HG02970 (cell line): ENCODE measurements around the gene LOXL3.

ENCODE experiments used
- ATAC-seq: cut with Tn5 transposase; IDR thresholded peaks from one replicate; pipeline ENCODE4 v1.9.1; 2021; ENCODE audit warnings: mild to moderate bottlenecking, moderate library complexity, moderate number of reproducible peaks; ENCODE audit not compliant: unreplicated experiment, low FRiP score

LOXL3 gene

GRCh38 chr2:74529357-74530238 lies 24.1 kb downstream of the LOXL3 start, which contains the start of the genes AUP1 and HTRA2:
TSS of gene AUP1 (minus strand) at chr2:74529706. CDS start at chr2:74529629, 77 bp downstream.
TSS of gene HTRA2 (plus strand) at chr2:74529933. CDS start at chr2:74530007, 74 bp downstream.
- peak; percentile 80 for ATAC-seq

GRCh38 chr2:74528600-74529356 lies 25.0 kb downstream of the LOXL3 start:
- peak; percentile 4 for ATAC-seq

- ATAC-seq = no peak
These were observed 26.0 kb downstream of the LOXL3 start for GRCh38 chr2:74527741-74528140.

DNA sequence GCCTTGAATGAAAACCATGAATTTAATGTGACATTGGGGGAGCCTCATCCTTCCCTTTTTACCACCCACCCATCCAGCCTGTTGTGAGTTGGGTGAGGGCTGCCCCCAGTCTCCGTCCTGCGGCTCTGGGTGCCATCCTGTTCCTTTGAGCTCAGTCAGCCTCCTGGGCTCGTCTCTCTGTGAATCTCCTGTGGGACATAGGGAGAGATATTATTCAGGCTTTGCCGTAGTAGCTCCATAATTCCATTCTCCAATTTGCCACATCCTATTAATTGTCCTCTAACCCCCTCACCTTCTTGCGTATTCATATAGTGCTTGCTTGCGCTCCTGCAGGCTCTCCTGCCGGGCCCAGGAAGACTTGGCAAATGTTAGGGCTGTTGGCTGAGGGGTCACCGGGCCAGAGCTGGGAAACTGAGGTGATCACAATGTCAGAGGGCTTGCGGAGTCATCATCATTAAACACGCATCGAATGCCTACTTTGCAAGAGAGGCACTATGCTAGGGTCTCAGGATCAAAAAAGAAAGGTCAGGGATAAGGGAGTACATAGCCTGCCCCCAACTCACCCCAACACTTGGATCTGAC lies 27.0 kb downstream of the LOXL3 start:
- no peak for ATAC-seq

DNA sequence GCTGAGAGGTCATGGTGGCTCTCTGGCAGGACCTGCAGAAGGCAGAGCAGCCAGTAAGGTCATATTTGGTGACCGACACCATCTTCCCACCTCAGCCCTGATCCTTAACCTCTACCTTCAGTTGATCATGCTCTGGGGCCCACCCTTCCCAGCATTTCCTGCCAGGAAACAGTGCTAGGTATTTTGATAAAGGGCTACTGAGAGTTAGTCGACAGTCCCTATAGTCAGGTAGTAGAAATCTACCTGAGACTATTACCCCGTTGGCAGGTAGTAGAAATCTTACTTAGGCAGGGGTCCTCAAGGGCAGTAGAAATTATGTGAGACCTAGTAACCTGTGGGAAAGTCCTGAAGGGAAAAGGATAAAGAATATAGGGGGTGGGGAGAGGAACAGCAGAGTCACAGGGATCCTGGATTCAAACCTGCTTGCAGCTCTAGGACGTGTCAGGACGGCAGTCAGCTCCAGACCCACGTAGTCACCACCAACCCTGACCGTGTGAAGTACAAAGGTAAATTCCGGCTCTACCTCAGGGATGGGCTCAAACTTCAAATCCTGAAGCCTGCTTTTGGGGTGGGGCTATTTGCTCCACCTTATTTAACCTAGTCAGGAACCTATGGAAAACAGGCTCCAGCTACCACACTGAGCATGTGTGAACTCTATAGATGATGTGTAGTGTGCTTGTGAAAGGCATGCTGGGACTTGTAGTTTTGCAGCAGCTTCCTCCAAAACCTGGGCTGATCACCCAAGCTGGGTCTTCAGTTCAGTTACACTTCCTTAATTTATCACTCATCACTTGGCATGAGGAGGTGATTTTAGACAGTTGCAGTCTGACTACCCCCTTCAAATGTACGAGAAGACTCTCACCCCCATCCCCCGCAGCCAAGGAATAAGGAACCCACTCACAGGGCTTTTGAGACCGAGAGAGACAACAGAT lies 27.8 kb downstream of the LOXL3 start, which contains the start of gene DQX1:
TSS of gene DQX1 (minus strand) at position 515 of the 932 bp plus-strand sequence. CDS start at position 13, 502 bp downstream.
- ATAC-seq = no peak

DNA sequence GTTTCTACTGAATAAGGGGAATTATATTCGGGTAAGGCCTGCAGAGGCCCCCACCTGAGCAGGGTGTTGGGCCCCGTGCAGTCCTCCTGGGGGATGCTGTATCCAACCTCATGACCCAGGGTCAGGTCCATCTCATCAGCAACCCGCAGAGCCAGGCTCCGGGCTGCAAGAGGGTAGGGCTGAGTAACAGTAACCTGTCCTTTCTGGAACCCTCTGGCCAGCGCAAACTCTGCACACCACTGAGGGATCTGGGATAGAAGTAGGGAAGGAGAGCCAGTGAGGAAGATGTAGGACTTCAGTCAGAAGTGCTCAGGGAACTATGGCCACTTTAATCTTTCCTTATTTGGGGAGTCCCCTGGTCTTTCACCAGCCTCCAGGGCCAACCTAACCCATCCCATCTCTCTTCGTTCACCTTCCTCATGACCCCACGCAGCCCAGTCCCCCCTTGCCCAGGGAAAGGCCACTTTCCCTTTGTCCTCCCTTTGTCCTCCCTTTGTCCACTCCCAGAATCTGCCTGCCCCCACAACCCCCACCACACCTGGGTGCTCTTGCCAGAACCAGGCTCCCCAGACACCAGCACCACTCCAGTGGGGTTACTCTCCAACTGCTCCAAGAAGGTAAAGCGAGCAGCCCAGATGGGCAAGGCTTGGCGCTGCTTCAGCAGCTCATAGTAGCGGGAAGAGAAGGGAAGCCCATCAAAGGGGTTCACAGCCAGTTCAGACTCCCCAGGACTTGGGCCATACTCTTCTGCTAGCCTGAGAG lies 28.6 kb downstream of the LOXL3 start:
- ATAC-seq = no peak

GRCh38 chr2:74524005-74524404 lies 29.7 kb downstream of the LOXL3 start:
- no peak for ATAC-seq

DNA sequence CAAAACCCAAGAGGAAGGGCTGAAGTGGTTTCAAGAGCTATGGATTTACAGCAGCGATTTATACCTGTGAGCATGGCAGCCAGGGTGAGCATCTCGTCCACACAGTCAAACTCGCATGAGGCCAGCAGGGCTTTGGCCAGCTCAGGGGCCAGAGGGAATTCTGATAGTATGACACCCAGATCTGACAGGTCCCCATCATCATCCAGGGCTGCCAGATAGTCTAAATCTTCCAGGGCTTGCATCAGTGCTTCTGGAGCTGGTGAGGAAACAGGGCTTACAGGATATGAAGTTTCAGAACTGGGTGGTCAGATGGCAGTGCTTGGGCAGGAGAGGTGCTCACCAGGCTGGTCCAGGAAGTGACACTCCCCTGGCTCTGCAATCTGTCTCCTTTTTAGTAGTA lies 31.2 kb downstream of the LOXL3 start:
- no peak for ATAC-seq

GRCh38 chr2:74516650-74517049 lies 37.1 kb downstream of the LOXL3 start:
- ATAC-seq = no peak

DNA sequence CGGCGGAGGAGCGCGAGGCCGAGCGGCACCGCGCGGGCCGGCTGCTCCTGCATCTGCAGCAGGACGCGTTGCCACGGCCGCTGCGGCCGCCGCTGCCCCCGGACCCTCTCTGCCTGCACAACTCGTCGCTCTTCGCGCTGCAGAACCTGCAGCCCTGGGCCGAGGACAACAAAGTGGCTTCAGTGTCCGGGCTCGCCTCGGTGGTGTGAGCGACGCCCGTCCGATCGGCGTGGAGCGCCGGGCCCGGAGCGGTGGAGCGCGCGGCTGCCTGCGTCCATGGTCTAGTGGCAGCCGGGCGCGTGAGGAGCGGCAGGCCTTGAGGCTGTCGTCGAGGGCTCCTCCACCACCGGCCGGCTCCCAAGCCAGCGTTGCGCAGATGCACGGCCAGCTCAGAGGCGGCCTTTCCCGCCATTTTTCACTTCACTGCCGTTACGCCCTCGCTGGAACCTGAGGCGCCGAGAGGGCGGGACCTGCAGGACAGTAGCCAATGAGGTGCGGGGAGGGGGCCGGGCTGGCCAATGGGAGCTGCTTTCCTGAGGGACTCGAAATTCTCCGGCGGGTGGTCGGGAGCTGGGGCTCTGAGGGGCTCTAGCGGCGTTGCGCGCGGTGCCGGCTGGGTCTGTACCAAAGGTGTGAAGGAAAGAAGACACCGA lies 37.6 kb downstream of the LOXL3 start:
- ATAC-seq = no peak

DNA sequence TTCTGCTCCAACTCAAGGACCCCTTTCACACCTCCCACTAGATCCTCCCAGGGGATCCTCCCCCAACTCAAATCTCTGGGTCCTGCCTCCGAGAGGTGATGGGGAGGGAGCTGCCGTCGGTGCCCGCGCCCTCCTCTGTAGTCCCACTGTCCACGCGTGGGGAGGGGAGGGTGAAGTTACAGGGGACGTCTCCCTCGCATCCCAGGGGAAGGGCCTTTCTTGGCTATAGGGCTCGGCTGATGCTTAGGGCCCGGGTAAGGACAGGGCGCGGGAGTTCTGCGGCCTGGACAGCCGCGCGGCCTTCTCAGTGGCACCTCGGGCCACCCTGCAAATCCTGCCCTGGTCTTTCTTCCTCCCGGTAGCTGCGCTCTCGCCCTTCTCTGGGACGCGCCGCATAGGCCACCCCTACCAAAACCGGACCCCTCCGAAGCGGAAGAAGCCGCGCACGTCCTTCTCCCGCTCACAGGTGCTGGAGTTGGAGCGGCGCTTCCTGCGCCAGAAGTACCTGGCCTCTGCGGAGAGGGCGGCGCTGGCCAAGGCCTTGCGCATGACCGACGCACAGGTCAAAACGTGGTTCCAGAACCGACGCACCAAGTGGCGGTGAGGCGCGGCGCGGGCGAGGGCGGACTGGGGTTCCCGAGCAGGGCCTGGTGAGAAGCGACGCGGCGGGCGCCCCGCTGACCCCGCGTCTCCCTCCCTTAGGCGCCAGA lies 38.3 kb downstream of the LOXL3 start:
- no peak for ATAC-seq

DNA sequence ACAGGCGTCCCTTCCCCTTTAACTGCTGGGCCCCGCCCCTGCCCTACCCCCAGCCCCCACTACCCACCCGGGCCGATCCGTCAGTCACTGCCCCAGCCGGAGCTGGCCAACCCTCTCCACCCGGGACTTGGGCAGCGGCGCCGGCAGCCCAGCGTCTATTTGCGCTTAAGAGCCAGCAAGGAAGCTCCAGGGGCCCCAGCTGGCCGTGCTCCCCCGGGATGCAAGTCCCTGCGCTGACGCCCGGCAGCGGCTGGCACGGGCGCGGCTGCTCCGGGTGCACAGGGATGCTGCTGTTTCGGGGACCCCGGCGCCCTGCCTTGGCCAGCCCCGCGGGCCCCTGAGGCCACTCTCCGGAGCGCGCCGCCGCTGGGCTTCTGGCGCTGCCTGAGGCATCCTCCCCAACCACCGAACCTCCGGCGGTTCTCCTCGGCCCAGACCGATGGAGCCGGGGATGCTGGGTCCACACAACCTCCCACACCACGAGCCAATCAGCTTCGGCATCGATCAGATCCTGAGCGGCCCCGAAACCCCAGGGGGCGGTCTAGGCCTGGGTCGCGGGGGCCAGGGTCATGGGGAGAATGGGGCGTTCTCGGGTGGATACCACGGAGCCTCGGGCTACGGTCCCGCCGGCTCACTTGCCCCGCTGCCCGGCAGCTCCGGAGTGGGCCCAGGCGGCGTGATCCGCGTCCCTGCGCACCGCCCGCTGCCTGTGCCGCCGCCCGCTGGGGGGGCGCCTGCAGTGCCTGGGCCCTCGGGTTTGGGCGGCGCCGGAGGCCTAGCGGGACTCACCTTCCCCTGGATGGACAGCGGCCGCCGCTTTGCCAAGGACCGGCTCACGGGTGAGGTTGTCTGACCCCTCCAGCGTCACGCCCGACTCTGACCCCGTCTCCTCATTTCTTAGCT lies 39.1 kb downstream of the LOXL3 start, which contains the start of gene TLX2:
TSS of gene TLX2 (plus strand) at position 83 of the 903 bp plus-strand sequence. CDS start at position 440, 357 bp downstream.
- no peak for ATAC-seq

DNA sequence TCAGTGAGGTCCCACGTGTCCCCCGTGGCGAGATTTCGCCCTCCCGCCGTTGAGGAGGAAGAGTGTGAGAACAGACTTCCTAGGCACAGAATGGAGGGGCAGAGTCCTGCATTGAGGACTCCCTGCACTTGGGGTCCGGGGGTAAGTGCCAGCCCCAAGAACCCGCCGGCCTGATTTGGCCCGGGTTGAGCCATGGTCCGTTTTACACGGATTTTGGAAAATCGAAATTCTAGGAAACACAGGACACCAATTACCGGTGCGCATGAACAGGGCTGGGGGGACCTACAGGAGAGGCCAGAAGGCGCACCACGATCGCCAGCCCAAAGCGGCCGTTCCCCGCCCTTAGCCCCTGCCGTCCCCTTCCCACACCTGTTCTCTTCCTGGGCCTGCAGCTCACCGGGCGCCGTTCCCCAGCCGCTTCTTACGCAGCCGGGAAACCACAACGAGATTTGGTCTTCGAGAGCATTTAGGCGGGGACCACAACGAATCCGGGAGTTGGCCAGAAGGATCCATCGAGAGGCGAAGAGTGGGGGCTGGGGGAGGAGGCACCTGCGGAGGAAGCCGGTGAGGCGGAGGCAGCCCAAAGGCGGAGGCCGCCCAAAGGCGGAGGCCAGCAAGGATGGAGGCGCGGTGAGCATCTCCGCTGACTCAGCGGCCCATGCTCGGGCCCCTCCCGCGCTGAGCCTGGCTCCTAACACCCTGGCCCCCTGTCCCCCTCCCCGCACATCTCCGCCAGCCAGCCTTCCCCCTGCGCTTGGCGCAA lies 40.0 kb downstream of the LOXL3 start:
- ATAC-seq = no peak

- ATAC-seq = no peak
These were observed 40.8 kb downstream of the LOXL3 start for GRCh38 chr2:74512744-74513604.
